ENCODE results near the gene SNX19.

GRCh38 chr11:130832566-130833425, 83.5 kb downstream of the SNX19 start:
- TF ChIP-seq, protein P1, sequence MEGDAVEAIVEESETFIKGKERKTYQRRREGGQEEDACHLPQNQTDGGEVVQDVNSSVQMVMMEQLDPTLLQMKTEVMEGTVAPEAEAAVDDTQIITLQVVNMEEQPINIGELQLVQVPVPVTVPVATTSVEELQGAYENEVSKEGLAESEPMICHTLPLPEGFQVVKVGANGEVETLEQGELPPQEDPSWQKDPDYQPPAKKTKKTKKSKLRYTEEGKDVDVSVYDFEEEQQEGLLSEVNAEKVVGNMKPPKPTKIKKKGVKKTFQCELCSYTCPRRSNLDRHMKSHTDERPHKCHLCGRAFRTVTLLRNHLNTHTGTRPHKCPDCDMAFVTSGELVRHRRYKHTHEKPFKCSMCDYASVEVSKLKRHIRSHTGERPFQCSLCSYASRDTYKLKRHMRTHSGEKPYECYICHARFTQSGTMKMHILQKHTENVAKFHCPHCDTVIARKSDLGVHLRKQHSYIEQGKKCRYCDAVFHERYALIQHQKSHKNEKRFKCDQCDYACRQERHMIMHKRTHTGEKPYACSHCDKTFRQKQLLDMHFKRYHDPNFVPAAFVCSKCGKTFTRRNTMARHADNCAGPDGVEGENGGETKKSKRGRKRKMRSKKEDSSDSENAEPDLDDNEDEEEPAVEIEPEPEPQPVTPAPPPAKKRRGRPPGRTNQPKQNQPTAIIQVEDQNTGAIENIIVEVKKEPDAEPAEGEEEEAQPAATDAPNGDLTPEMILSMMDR (IDR thresholded peaks at IDR 0.05), result no peak
- TF ChIP-seq ZFX (IDR thresholded peaks at IDR 0.05; ENCODE audit: borderline replicate concordance), result no peak
